Measurements from ENCODE around the gene PRL.

PRL gene

DNA sequence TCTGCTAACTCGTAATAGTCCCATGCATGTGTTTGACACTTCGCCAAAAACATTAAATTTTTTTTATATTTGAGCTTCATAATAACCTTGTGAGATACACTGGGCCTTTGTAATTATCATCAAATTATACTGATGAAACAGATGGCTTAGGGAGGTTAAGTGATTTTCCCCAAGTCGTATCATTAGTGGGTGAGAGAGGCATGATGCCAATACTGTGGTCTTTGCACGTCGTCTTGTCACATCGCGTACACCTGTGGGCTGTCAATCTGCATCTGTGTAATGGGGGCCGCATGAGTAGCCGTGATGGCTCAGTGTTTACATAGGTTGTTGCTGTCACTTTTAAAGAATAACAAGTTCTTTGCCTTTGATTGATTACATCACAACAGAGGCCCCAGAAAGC lies 1.7 kb downstream of the PRL start:
- DNase-seq (ENCODE audit: low read depth in 4 of 4, low spot score in 1 of 4), result no peak

DNA sequence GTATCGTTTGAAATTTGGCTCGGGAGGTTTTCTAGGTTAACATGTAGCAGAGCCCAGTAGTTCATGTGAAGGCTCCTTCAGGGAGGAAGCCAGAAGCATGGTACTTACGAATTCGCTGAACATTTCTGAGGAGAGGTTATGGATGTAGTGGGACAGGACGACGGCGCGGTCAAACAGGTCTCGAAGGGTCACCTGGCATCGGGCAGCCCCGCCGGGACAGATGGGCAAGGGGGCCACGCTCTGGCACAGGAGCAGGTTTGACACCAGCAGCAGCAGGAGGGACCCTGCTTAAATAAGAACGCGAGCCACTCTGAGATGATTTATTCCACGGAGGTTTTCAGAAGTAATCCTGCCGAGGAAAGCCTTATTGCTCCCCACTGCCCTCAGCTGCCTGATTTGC lies 2.5 kb downstream of the PRL start:
- DNase-seq (ENCODE audit: low read depth in 4 of 4, low spot score in 1 of 4), result no peak

- DNase-seq (ENCODE audit: low read depth in 4 of 4, low spot score in 1 of 4), result no peak
Measured at GRCh38 chr6:22290045-22290444, 6.8 kb downstream of the PRL start.

DNA sequence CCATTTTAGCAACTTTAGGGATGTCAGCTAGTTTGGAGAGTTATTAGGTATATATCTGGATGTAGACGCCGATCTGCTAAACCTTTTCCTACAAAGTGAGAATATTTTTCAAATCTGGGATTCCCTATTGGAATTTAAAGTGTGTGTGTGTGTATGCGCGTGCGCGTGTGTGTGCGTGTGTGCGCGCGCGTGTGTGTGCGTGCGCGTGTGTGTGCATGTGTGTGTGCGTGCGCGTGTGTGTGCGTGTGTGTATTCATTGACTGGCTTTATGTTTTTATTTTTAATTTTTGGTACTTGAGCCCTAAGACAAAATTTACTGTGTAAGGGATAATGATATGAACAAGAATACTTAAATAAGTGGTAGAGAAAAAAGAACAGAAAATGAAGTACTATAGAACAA lies 8.1 kb downstream of the PRL start:
- no peak for DNase-seq (ENCODE audit: low read depth in 4 of 4, low spot score in 1 of 4)

DNA sequence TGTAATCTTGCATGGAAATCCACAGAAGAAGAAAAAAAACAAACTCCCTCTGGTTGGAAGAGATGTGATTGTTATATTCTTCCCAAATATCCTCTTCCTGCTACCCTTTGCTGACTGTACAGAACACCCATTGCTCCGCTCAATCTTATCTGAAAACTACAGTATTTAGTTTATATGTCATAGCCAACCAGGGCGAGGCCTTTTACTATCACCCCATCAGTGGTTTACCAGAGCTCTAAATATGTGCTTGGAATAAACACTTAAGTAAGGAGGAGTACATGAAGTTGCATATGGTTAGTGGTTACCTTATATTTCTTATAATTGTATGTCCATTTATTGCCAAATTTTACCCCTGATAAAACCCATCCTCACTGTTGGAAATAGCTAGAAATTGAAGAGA lies 12.2 kb downstream of the PRL start:
- no peak for DNase-seq (ENCODE audit: low read depth in 4 of 4, low spot score in 1 of 4)

- no peak for DNase-seq (ENCODE audit: low read depth in 4 of 4, low spot score in 1 of 4)
Measured at GRCh38 chr6:22281341-22282085, 15.3 kb downstream of the PRL start.

DNA sequence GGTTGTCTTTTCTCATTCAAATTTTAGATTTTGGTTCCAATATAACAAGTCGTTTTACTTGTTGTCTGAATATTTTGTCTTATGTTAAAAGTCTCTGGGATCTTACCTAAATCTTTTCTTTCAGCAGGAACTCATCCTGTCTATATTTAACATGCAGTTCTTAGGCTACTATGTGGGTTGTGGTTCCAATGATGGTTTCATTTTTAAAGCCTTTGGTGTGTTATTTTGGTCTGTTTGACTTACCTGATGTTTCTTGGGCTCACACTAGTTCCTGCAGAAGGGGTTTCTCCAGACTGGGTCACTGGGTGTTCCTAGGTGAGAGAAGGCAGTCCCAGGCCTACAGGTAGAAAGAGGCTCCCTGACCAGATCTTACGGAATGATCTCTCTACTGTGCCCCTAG lies 17.4 kb downstream of the PRL start:
- DNase-seq (ENCODE audit: low read depth in 4 of 4, low spot score in 1 of 4), result no peak

- no peak for DNase-seq (ENCODE audit: low read depth in 4 of 4, low spot score in 1 of 4)
Measured at GRCh38 chr6:22271081-22271480, 25.8 kb downstream of the PRL start.

DNA sequence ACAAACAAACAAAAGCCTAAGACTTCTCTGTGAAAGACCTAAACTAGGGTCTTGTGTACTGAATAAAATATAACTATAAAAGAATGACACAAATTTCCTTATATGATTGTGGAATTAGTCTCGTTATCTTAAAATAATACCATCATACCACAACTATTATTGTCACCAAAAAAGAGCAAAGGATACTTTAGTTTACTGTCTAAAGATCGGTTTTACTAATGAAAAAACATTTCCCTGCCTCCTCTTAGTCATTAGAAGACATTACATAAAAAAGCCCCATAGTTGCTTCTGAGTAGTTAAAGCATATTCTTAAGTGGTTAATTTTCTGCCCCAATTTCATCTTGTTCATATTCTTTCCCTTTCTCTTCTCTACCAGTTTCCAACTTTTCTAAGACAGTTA lies 33.1 kb downstream of the PRL start:
- no peak for DNase-seq (ENCODE audit: low read depth in 4 of 4, low spot score in 1 of 4)

- DNase-seq (ENCODE audit: low read depth in 4 of 4, low spot score in 1 of 4), result no peak
Measured at GRCh38 chr6:22254886-22255285, 42.0 kb downstream of the PRL start.

- DNase-seq (ENCODE audit: low read depth in 4 of 4, low spot score in 1 of 4), result no peak
Measured at GRCh38 chr6:22253955-22254655, 42.7 kb downstream of the PRL start.

DNA sequence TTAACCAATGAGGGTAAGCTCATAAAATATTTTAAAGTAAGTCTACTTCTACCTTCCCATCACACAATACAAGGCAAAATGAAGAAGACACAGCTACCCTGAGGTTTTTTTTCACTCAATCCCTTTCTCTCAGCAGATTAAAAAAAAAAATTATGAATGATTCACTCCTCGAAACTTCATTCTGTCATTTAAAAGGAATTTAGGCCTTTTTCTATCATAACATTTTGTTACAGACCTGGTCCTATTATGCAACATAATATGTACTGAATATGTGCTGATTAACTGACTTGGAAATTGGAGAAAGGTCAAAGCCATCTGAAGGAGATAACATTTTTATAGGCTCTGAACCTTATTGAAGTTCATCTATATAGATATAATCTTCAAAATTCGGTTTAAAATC lies 45.5 kb downstream of the PRL start:
- no peak for DNase-seq (ENCODE audit: low read depth in 4 of 4, low spot score in 1 of 4)

DNA sequence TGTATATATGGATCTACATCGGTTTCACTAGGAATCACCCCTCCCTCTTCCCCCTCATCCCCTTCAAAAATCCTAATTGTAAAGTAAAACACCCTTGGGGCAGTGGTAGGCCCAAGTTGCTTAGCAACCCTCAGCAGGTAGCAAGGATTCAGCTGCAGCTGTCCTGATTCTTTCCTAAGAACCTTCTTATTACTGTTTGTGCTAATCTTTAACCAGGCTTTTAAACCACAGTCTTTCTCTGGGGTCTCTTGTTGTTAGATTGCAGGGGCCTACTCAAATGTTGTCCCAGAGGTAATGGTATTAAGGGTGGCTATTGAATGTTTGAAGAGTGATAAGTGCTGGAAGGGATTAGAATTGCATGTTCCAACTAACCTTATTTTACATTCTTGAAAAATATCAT lies 46.4 kb downstream of the PRL start:
- no peak for DNase-seq (ENCODE audit: low read depth in 4 of 4, low spot score in 1 of 4)

- no peak for DNase-seq (ENCODE audit: low read depth in 4 of 4, low spot score in 1 of 4)
Measured at GRCh38 chr6:22249711-22250350, 47.0 kb downstream of the PRL start.

GRCh38 chr6:22248513-22249308 lies 48.1 kb downstream of the PRL start:
- no peak for DNase-seq (ENCODE audit: low read depth in 4 of 4, low spot score in 1 of 4)

DNA sequence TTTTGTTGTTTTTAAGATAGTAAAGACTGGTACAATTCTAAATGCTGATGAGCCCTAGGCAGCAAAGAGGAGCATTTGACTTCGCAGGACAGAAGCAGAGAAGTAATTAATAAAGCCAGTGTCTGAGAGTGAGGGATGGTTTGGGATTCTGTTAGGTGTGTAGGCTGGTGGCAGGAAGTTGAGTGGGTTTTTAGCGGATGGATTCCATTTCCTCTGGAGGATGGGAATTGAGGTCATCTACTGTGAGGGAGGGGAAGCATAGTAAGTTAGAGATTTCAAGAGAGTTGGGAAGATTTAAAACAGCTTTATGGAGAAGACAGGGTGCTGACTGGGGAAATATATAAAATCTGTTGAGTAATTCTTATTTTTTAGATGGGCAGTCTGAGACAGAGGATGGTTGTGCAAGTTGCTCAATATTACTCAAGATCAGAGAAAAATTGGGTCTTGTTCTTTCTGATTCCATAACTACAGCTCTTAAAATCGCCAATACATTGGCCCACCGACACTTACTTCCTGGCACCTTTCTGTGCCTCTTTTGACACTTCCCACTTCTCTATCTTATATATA lies 48.8 kb downstream of the PRL start:
- DNase-seq (ENCODE audit: low read depth in 4 of 4, low spot score in 1 of 4), result no peak

- DNase-seq (ENCODE audit: low read depth in 4 of 4, low spot score in 1 of 4), result no peak
Measured at GRCh38 chr6:22240025-22240424, 56.8 kb downstream of the PRL start.

GRCh38 chr6:22239261-22239921 lies 57.4 kb downstream of the PRL start:
- no peak for DNase-seq (ENCODE audit: low read depth in 4 of 4, low spot score in 1 of 4)

DNA sequence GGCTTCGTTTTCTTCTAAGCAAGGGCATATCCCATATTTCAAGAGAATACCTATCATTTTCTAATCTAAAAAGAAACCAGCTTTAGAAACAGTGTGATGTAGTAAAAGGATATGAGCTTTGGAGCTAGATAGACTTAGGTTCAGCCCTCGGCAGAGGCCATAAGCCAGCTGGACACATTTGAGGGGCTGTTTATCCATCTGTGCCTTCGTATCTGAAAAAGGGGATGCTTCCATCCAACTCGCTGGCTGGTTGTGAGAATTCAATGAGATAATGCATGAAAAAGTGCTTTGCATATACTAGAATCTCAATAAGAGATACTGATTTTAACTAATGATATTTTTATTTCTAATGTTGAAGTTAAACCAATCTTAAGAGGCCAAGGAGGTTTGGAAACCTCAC lies 58.0 kb downstream of the PRL start:
- no peak for DNase-seq (ENCODE audit: low read depth in 4 of 4, low spot score in 1 of 4)

DNA sequence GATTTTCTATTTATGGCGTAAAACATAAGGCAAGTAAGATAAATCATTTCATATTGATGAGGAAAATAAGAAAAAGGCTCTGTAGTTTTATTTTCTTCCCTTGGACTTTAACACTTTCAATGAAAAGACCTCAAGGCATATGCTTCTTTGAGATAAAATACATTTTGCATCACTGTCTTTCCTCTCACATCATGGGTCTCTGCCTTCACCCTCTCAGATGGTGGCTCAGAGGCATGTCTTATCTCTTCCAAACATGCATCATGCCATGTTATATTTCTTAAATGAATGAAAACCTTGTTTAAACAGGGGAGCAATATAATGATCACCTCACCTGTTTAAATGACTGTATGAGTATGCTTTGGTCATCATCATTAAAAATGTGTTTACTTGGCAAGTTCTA lies 59.3 kb downstream of the PRL start:
- DNase-seq (ENCODE audit: low read depth in 4 of 4, low spot score in 1 of 4), result no peak

Data from stimulated activated CD4-positive, alpha-beta T cell treated with anti-CD3 and anti-CD28 coated beads, Interleukin-1b, Interleukin-23, amount 100 ng/mL, for 24 hours (primary cell).